ENCODE results near the gene LRRC45.

Gene LRRC45

DNA sequence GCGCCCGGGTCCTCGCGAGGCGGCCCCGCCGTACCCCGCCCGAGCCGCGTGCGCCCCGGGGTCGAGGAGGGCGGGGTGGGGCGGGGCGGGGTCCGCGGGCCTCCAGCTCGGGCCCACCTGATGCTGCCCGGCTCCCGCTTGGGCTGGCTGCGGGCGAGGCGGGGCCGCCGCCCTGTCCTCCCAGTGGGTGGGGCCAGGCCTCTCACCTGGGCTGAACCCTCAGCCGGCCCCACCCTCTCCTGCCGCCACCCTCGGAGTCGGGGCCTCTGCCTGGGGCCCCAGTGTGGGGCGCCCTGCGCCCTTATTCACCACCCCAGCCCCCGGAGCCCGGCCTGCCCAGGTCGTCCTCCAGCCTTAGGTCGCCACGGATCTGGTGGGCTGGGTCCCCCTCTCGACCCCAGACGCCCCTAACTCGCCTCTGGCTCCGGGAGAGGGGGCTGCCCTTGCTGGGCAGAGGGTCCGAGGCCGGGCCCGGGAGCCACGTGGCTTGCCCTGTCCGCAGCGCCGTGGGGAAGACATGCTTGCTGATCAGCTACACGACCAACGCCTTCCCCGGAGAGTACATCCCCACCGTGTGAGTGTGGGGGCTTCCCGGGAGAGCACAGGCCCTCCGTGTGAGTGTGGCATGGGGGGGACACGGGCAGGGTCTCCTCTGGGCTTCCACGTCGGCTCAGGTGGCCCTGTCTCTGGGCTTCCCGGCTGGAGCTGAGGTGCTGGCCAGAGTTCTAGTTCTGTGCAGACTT is 9.0 kb downstream of the LRRC45 start (continued):
- TF ChIP-seq, protein P1, sequence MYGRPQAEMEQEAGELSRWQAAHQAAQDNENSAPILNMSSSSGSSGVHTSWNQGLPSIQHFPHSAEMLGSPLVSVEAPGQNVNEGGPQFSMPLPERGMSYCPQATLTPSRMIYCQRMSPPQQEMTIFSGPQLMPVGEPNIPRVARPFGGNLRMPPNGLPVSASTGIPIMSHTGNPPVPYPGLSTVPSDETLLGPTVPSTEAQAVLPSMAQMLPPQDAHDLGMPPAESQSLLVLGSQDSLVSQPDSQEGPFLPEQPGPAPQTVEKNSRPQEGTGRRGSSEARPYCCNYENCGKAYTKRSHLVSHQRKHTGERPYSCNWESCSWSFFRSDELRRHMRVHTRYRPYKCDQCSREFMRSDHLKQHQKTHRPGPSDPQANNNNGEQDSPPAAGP (tag by site-specific recombination; IDR thresholded peaks at IDR 0.05), result peak; percentile 67; the same call in 1 of the 2 replicates
- TF ChIP-seq ZNF24 (tag by site-specific recombination; IDR thresholded peaks at IDR 0.05) (no peak), ZNF514 (tag by site-specific recombination; IDR thresholded peaks at IDR 0.05) (no peak), KLF1 (tag by site-specific recombination; IDR thresholded peaks at IDR 0.05) (peak; percentile 98), GLIS1 (tag by site-specific recombination; IDR thresholded peaks at IDR 0.05) (peak; percentile 75), SP2 (tag by site-specific recombination; IDR thresholded peaks at IDR 0.05) (peak; percentile 70), ZNF423 (tag by site-specific recombination; IDR thresholded peaks at IDR 0.05) (0 out of 2 replicates have a peak, but pooled peaks have one; percentile 37), OVOL3 (tag by site-specific recombination; IDR thresholded peaks at IDR 0.05) (no peak), KLF9 (tag by site-specific recombination; IDR thresholded peaks at IDR 0.05; ENCODE audit: low read depth) (peak; percentile 68; the same call in 1 of the 2 replicates), MZF1 (tag by site-specific recombination; IDR thresholded peaks at IDR 0.05; ENCODE audit: borderline replicate concordance) (no peak), ZNF561 (tag by site-specific recombination; IDR thresholded peaks at IDR 0.05; ENCODE audit: borderline replicate concordance) (peak; percentile 62; the same call in 1 of the 2 replicates), GLIS2 (tag by site-specific recombination; IDR thresholded peaks at IDR 0.05) (peak; percentile 71), ZFP69B (tag by site-specific recombination; IDR thresholded peaks at IDR 0.05) (peak; percentile 73), ZNF169 (tag by site-specific recombination; IDR thresholded peaks at IDR 0.05) (no peak), ZNF701 (tag by site-specific recombination; IDR thresholded peaks at IDR 0.05) (no peak), ZBTB20 (tag by site-specific recombination; IDR thresholded peaks at IDR 0.05) (peak; percentile 56; the same call in 1 of the 2 replicates)
- TF ChIP-seq, protein P2, sequence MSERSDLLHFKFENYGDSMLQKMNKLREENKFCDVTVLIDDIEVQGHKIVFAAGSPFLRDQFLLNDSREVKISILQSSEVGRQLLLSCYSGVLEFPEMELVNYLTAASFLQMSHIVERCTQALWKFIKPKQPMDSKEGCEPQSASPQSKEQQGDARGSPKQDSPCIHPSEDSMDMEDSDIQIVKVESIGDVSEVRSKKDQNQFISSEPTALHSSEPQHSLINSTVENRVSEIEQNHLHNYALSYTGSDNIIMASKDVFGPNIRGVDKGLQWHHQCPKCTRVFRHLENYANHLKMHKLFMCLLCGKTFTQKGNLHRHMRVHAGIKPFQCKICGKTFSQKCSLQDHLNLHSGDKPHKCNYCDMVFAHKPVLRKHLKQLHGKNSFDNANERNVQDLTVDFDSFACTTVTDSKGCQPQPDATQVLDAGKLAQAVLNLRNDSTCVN (tag by site-specific recombination; optimal IDR thresholded peaks at IDR 0.05), result peak; percentile 39
- TF ChIP-seq, protein P3, sequence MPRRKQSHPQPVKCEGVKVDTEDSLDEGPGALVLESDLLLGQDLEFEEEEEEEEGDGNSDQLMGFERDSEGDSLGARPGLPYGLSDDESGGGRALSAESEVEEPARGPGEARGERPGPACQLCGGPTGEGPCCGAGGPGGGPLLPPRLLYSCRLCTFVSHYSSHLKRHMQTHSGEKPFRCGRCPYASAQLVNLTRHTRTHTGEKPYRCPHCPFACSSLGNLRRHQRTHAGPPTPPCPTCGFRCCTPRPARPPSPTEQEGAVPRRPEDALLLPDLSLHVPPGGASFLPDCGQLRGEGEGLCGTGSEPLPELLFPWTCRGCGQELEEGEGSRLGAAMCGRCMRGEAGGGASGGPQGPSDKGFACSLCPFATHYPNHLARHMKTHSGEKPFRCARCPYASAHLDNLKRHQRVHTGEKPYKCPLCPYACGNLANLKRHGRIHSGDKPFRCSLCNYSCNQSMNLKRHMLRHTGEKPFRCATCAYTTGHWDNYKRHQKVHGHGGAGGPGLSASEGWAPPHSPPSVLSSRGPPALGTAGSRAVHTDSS (tag by site-specific recombination; IDR thresholded peaks at IDR 0.05), result no peak
- TF ChIP-seq, protein P4, sequence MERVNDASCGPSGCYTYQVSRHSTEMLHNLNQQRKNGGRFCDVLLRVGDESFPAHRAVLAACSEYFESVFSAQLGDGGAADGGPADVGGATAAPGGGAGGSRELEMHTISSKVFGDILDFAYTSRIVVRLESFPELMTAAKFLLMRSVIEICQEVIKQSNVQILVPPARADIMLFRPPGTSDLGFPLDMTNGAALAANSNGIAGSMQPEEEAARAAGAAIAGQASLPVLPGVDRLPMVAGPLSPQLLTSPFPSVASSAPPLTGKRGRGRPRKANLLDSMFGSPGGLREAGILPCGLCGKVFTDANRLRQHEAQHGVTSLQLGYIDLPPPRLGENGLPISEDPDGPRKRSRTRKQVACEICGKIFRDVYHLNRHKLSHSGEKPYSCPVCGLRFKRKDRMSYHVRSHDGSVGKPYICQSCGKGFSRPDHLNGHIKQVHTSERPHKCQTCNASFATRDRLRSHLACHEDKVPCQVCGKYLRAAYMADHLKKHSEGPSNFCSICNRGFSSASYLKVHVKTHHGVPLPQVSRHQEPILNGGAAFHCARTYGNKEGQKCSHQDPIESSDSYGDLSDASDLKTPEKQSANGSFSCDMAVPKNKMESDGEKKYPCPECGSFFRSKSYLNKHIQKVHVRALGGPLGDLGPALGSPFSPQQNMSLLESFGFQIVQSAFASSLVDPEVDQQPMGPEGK (tag by site-specific recombination; IDR thresholded peaks at IDR 0.05), result peak; percentile 57
- TF ChIP-seq, protein P5, sequence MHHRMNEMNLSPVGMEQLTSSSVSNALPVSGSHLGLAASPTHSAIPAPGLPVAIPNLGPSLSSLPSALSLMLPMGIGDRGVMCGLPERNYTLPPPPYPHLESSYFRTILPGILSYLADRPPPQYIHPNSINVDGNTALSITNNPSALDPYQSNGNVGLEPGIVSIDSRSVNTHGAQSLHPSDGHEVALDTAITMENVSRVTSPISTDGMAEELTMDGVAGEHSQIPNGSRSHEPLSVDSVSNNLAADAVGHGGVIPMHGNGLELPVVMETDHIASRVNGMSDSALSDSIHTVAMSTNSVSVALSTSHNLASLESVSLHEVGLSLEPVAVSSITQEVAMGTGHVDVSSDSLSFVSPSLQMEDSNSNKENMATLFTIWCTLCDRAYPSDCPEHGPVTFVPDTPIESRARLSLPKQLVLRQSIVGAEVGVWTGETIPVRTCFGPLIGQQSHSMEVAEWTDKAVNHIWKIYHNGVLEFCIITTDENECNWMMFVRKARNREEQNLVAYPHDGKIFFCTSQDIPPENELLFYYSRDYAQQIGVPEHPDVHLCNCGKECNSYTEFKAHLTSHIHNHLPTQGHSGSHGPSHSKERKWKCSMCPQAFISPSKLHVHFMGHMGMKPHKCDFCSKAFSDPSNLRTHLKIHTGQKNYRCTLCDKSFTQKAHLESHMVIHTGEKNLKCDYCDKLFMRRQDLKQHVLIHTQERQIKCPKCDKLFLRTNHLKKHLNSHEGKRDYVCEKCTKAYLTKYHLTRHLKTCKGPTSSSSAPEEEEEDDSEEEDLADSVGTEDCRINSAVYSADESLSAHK (tag by site-specific recombination; IDR thresholded peaks at IDR 0.05), result no peak
- TF ChIP-seq, protein P6, sequence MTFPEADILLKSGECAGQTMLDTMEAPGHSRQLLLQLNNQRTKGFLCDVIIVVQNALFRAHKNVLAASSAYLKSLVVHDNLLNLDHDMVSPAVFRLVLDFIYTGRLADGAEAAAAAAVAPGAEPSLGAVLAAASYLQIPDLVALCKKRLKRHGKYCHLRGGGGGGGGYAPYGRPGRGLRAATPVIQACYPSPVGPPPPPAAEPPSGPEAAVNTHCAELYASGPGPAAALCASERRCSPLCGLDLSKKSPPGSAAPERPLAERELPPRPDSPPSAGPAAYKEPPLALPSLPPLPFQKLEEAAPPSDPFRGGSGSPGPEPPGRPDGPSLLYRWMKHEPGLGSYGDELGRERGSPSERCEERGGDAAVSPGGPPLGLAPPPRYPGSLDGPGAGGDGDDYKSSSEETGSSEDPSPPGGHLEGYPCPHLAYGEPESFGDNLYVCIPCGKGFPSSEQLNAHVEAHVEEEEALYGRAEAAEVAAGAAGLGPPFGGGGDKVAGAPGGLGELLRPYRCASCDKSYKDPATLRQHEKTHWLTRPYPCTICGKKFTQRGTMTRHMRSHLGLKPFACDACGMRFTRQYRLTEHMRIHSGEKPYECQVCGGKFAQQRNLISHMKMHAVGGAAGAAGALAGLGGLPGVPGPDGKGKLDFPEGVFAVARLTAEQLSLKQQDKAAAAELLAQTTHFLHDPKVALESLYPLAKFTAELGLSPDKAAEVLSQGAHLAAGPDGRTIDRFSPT (tag by site-specific recombination; IDR thresholded peaks at IDR 0.05), result 0 out of 2 replicates have a peak, but pooled peaks have one; percentile 16
- TF ChIP-seq, protein P7, sequence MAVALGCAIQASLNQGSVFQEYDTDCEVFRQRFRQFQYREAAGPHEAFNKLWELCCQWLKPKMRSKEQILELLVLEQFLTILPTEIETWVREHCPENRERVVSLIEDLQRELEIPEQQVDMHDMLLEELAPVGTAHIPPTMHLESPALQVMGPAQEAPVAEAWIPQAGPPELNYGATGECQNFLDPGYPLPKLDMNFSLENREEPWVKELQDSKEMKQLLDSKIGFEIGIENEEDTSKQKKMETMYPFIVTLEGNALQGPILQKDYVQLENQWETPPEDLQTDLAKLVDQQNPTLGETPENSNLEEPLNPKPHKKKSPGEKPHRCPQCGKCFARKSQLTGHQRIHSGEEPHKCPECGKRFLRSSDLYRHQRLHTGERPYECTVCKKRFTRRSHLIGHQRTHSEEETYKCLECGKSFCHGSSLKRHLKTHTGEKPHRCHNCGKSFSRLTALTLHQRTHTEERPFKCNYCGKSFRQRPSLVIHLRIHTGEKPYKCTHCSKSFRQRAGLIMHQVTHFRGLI (tag by site-specific recombination; IDR thresholded peaks at IDR 0.05), result no peak
- TF ChIP-seq, protein P8, sequence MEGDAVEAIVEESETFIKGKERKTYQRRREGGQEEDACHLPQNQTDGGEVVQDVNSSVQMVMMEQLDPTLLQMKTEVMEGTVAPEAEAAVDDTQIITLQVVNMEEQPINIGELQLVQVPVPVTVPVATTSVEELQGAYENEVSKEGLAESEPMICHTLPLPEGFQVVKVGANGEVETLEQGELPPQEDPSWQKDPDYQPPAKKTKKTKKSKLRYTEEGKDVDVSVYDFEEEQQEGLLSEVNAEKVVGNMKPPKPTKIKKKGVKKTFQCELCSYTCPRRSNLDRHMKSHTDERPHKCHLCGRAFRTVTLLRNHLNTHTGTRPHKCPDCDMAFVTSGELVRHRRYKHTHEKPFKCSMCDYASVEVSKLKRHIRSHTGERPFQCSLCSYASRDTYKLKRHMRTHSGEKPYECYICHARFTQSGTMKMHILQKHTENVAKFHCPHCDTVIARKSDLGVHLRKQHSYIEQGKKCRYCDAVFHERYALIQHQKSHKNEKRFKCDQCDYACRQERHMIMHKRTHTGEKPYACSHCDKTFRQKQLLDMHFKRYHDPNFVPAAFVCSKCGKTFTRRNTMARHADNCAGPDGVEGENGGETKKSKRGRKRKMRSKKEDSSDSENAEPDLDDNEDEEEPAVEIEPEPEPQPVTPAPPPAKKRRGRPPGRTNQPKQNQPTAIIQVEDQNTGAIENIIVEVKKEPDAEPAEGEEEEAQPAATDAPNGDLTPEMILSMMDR (tag by site-specific recombination; IDR thresholded peaks at IDR 0.05), result peak; percentile 29; the same call in 1 of the 2 replicates

All from HEK293 (cell line).